GM12801 (cell line): Measurements from ENCODE around the gene PCBD1.

Experiments used
- CTCF ChIP-seq: IDR thresholded peaks from one replicate; pipeline ENCODE4 v1.5.1; 2011; ENCODE audit warnings: control low read depth; ENCODE audit not compliant: insufficient read length; ENCODE audit errors: extremely low read depth

Gene PCBD1

GRCh38 chr10:70910486-70911341 lies 22.3 kb upstream of the PCBD1 start:
- TF ChIP-seq CTCF, result no peak

GRCh38 chr10:70909326-70909935 lies 21.1 kb upstream of the PCBD1 start:
- no peak for TF ChIP-seq CTCF

GRCh38 chr10:70908406-70909296 lies 20.3 kb upstream of the PCBD1 start:
- TF ChIP-seq CTCF, result no peak

GRCh38 chr10:70907637-70908405 lies 19.5 kb upstream of the PCBD1 start:
- TF ChIP-seq CTCF, result no peak

GRCh38 chr10:70906953-70907636 lies 18.7 kb upstream of the PCBD1 start:
- TF ChIP-seq CTCF, result no peak

- TF ChIP-seq CTCF, result no peak
Measured at GRCh38 chr10:70906031-70906783, 17.8 kb upstream of the PCBD1 start.
